GM19463 (cell line): ENCODE data around the gene HSD11B1.
A peak's percentile ranks its signal among the peaks of the same experiment; 100 is the strongest.
"Not testable (repeated sequence)": the region's sequence is repeated elsewhere in the genome, so short reads cannot be mapped to it uniquely, and the experiment has no call there.

Experiments used
- ATAC-seq: cut with Tn5 transposase; IDR thresholded peaks from one replicate; pipeline ENCODE4 v1.9.1; 2021; ENCODE audit warnings: mild to moderate bottlenecking, moderate library complexity; ENCODE audit not compliant: unreplicated experiment

Gene HSD11B1

GRCh38 chr1:209689477-209689876 is 15.2 kb upstream of the HSD11B1 start:
- ATAC-seq: no peak

GRCh38 chr1:209691237-209691636 is 13.4 kb upstream of the HSD11B1 start:
- ATAC-seq: no peak

GRCh38 chr1:209692296-209692695 is 12.3 kb upstream of the HSD11B1 start:
- ATAC-seq: no peak

- ATAC-seq: no peak
Observed at GRCh38 chr1:209692745-209693504, 11.7 kb upstream of the HSD11B1 start.

DNA sequence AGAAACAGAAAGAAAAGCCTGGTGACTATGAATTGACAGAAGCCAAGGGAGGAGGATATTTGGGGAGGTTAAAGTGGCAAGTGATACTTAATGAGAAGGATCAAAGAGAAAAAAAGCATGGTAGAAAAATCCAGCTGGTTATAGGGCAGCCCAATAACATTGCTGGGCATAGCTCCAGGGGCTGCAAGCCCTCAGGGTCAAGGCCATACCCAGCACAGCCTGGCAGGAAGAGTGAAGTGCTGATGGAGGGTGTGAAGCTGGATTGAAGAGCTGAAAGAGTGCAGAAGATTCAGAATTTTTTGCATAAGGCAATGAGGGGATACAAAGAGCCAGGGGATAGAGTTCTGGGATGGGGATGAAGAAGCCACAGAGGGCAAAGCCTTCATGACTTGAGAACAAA is 8.0 kb upstream of the HSD11B1 start:
- no peak for ATAC-seq

DNA sequence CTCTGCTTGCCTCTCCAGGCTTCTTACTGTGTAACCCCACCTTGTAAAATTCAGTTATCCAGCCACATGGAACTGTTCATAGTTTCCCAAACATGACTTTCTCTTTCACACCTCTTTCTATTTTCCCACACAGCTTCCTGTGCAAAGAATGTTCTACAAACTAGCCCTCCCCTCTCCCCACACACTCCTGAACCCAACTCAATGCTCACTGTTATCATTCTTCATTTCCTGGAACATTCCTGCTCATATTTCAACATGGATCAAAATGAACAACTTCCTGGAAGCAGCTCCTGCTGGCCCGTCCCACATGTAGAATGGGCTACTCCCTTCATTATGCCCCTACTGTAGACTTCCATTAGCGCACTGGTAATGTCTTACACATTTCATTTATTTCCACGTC is 7.5 kb upstream of the HSD11B1 start:
- ATAC-seq: no peak

- ATAC-seq: not testable (repeated sequence)
Observed at GRCh38 chr1:209700686-209701085, 4.0 kb upstream of the HSD11B1 start.

GRCh38 chr1:209702832-209703231 is 1.8 kb upstream of the HSD11B1 start:
- no peak for ATAC-seq

DNA sequence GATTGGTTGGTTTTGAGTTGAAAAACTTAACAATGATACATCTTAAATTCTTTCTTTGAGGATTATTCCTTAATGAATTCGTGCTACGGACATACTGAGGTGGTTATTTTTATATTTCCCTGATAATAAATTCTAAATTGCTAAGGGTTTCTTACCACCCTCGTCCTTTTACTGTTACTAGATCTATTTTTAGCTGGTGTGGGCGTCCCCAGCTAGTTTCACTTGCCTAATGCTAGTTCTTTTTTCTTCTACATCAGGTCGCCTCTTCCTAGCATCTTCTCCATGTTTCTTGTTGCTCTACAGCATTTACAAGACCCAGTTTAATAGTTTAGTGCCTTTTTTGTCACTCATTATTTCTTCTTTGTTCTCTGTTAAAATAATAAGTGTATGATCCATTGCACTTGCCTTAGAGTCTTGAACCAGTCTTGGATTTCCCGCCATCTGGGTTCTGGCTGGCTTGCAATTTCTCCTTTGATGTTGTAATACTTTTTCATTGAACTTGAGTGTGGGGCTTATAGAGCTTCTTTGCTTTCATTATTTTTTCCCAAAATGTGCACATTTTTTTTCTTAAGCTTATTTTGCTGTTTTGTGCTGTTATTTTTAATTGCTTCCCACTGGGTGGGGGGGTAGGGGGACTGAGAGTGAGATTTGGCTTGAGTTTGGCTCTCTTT is 677 bp upstream of the HSD11B1 start:
- ATAC-seq: peak; percentile 58

DNA sequence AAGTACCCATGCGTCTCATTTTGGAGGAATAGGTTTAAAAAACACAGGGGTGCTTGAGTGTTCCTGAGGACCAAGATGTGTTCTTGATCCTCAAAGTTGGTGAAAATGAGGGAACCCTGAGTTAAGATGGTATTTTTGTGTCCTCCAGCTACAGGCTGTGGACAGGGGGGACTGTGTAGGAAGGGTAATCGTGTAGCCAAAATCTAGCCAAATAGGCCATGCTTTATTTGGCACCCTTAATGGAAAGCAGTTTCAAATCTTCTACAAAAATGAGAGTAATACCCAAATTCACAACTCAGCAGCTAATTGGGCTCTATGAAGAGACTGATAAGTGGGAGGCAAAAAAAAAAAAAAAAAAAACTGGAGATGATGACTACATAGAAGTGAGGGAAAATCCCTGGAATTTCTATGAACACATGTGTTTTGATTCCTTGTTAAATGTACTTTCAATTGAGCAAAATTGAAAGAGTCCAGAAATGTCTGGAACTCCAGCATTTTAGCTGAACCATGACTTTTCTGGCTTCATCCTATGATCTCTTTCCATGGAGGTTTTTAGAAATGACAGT is 470 bp downstream of the HSD11B1 start:
- no peak for ATAC-seq

DNA sequence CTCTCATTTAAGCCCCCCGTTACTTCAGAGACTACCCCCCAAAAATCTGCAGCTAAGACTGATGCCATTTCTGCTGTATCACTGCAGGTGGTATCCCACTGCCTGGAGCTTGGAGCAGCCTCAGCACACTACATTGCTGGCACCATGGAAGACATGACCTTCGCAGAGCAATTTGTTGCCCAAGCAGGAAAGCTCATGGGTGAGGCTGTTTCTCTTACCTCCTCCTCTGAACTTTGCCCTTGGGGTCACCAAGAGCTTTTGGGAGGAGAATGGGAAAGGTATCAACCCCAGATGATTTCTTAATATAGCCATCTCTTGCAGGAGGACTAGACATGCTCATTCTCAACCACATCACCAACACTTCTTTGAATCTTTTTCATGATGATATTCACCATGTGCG is 2.0 kb downstream of the HSD11B1 start:
- ATAC-seq: no peak

- ATAC-seq: no peak
Observed at GRCh38 chr1:209707308-209707707, 2.7 kb downstream of the HSD11B1 start.

DNA sequence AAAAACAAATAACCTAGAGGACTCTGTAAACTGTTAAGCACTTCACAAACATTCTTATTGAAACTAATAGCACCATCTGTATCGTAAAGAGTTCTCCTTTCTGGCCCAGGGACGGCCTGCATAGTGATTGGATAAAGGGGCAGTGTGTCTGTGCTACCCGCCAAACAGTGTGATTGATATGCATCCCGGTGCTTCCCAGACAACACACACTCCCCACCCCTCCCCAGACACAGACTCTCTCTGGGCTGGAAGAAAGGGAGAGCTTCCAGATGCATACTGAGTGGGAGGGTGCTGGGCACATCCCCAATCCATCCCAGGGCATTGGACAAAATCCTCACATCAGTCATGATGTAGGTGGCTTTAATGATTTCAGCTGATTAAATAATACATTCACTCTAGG is 3.7 kb downstream of the HSD11B1 start:
- no peak for ATAC-seq

GRCh38 chr1:209710093-209710492 is 5.4 kb downstream of the HSD11B1 start:
- peak; percentile 77 for ATAC-seq

GRCh38 chr1:209710847-209711246 is 6.2 kb downstream of the HSD11B1 start:
- ATAC-seq: no peak

DNA sequence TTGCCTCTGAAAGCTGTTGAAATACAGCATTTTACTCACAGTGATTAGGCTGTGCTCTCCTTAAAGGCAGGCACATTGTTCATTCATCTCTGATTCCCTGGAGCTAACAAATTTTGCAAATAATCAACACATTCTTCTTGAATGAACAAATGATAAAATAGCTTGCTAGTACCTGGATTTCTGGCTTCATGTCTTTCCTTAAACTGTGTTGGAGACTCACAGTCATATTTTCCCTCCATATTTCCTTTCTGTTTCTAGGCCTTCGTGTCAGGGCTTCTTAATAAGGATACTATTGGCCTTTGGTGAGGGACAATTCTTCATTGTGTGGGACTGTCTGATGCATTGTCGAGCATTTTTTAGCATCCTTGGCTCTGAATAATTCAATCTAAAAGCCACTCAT is 9.7 kb downstream of the HSD11B1 start:
- no peak for ATAC-seq

- no peak for ATAC-seq
Observed at GRCh38 chr1:209715314-209715713, 10.7 kb downstream of the HSD11B1 start.

- ATAC-seq: no peak
Observed at GRCh38 chr1:209717818-209718217, 13.2 kb downstream of the HSD11B1 start.

GRCh38 chr1:209720326-209720725 is 15.7 kb downstream of the HSD11B1 start:
- no peak for ATAC-seq

- no peak for ATAC-seq
Observed at GRCh38 chr1:209720826-209721225, 16.2 kb downstream of the HSD11B1 start.

GRCh38 chr1:209721323-209721722 is 16.7 kb downstream of the HSD11B1 start:
- no peak for ATAC-seq

DNA sequence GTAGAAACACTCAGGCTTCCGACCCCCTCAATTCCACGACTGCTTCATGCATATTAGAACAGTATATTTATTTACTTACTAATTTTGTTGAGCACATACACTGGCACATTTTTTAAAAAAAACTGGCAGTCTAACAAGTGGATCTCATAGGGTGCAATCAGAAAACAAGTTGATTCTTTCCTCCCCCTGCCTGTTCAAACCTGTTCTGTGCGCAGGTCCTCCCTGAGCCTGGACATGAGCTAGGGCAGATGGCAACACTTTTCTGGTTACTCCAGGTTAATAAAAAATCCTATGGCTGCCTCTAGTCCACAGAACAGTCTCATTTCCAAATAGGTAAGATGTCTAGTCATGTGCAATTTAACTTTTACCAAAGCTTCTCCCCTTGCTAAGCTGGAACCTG is 18.6 kb downstream of the HSD11B1 start:
- no peak for ATAC-seq
